HG03135 (cell line): Measurements from ENCODE around the gene PLTP.

ENCODE experiments used
- ATAC-seq: cut with Tn5 transposase; IDR thresholded peaks from one replicate; pipeline ENCODE4 v1.9.1; 2021; ENCODE audit warnings: mild to moderate bottlenecking, moderate library complexity; ENCODE audit not compliant: unreplicated experiment

The PLTP gene

GRCh38 chr20:45850926-45851325 lies 61.0 kb downstream of the PLTP start:
- ATAC-seq, result no peak

GRCh38 chr20:45850238-45850637 lies 61.7 kb downstream of the PLTP start:
- ATAC-seq, result no peak

GRCh38 chr20:45848969-45849582 lies 62.9 kb downstream of the PLTP start:
- no peak for ATAC-seq
